HCT116 (cell line): ENCODE results near the gene HOXC6.

Experiments used
- CBX3 ChIP-seq: IDR thresholded peaks from 2 replicates; pipeline ENCODE4 v1.6.1; 2012; ENCODE audit warnings: low read depth
- EGR1 ChIP-seq: IDR thresholded peaks from 2 replicates; pipeline ENCODE4 v1.6.1; 2012; ENCODE audit warnings: low read depth
- EZH2 ChIP-seq: fragments of 200-600 bp; sonication (generic); IDR thresholded peaks from 2 replicates; pipeline ENCODE4 v1.6.1; 2017; ENCODE audit warnings: antibody characterized with exemption, mixed run types
- POLR2A ChIP-seq: IDR thresholded peaks from 2 replicates; pipeline ENCODE4 v1.7.0; 2011; ENCODE audit warnings: borderline replicate concordance; ENCODE audit not compliant: insufficient read depth, insufficient read length; ENCODE audit errors: extremely low read depth
- POLR2AphosphoS5 ChIP-seq: IDR thresholded peaks from 2 replicates; pipeline ENCODE4 v1.6.1; 2011; ENCODE audit warnings: mild to moderate bottlenecking, low read depth, low read length, moderate library complexity
- RAD21 ChIP-seq: IDR thresholded peaks from 2 replicates; pipeline ENCODE4 v1.6.1; 2012; ENCODE audit warnings: low read depth, mild to moderate bottlenecking
- SIN3A ChIP-seq: IDR thresholded peaks from 2 replicates; pipeline ENCODE4 v1.6.1; 2012; ENCODE audit warnings: low read depth
- SRF ChIP-seq: IDR thresholded peaks from 2 replicates; pipeline ENCODE4 v1.6.1; 2012; ENCODE audit warnings: low read depth
- YY1 ChIP-seq: IDR thresholded peaks from 2 replicates; pipeline ENCODE4 v1.6.1; 2011; ENCODE audit warnings: low read length, low read depth, moderate library complexity, mild to moderate bottlenecking; ENCODE audit not compliant: insufficient replicate concordance; ENCODE audit errors: extremely low read depth
- TF ChIP-seq, protein P1 (sequence below), 3 experiments: fragments of 200-600 bp in 1 of 3; sonication (generic) in 1 of 3; IDR thresholded peaks in 2 of 3; conservative IDR thresholded peaks in 1 of 3; 2 replicates each; pipeline ENCODE4 v1.5.1; 2012 to 2017; ENCODE audit warnings: low read depth in 2 of 3, low read length in 2 of 3, antibody characterized with exemption in 1 of 3, borderline replicate concordance in 1 of 3, control low read depth in 1 of 3, mild to moderate bottlenecking in 1 of 3, mixed read lengths in 1 of 3, mixed run types in 1 of 3, moderate library complexity in 1 of 3; ENCODE audit not compliant: insufficient read depth in 1 of 3
- TF ChIP-seq, protein P2 (sequence below): IDR thresholded peaks from 2 replicates; pipeline ENCODE4 v1.6.1; 2012
- TF ChIP-seq, protein P3 (sequence below): IDR thresholded peaks from 2 replicates; pipeline ENCODE4 v1.6.1; 2012
- TF ChIP-seq, protein P4 (sequence below): IDR thresholded peaks from 2 replicates; pipeline ENCODE4 v1.6.1; 2012; ENCODE audit warnings: low read depth

DNA sequence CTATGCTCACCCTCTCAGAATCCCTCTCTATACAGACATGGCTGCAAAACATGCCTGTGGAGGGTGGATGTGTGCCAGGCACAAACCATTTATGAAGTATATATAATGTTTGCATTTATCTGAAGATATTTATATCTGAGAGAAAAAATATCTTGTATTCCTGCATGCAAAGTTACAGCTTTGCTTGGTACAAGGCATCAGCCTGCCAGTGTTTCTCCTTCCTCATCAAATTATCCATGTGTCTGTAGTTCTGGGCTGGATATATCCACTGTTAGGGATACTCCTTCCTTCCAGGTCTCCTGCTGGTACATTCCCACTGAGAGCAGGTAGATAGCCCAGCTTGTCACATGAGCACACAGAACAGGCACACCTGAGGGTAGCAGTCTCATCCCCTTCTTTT, 37.4 kb downstream of the HOXC6 start:
- no peak for TF ChIP-seq POLR2A
- TF ChIP-seq, protein P1, sequence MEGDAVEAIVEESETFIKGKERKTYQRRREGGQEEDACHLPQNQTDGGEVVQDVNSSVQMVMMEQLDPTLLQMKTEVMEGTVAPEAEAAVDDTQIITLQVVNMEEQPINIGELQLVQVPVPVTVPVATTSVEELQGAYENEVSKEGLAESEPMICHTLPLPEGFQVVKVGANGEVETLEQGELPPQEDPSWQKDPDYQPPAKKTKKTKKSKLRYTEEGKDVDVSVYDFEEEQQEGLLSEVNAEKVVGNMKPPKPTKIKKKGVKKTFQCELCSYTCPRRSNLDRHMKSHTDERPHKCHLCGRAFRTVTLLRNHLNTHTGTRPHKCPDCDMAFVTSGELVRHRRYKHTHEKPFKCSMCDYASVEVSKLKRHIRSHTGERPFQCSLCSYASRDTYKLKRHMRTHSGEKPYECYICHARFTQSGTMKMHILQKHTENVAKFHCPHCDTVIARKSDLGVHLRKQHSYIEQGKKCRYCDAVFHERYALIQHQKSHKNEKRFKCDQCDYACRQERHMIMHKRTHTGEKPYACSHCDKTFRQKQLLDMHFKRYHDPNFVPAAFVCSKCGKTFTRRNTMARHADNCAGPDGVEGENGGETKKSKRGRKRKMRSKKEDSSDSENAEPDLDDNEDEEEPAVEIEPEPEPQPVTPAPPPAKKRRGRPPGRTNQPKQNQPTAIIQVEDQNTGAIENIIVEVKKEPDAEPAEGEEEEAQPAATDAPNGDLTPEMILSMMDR (IDR thresholded peaks at IDR 0.05 in 2 of 3, conservative IDR thresholded peaks at IDR 0.05 in 1 of 3; ENCODE audit: borderline replicate concordance in 1 of 3, insufficient read depth in 1 of 3, low read depth in 2 of 3, low read length in 2 of 3), result no peak
- TF ChIP-seq POLR2AphosphoS5, result no peak
- TF ChIP-seq EZH2, result no peak
- TF ChIP-seq CBX3, result no peak
- no peak for TF ChIP-seq SRF
- no peak for TF ChIP-seq YY1
- no peak for TF ChIP-seq SIN3A
- TF ChIP-seq, protein P2, sequence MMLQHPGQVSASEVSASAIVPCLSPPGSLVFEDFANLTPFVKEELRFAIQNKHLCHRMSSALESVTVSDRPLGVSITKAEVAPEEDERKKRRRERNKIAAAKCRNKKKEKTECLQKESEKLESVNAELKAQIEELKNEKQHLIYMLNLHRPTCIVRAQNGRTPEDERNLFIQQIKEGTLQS, result no peak
- TF ChIP-seq, protein P3, sequence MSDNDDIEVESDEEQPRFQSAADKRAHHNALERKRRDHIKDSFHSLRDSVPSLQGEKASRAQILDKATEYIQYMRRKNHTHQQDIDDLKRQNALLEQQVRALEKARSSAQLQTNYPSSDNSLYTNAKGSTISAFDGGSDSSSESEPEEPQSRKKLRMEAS, result no peak
- no peak for TF ChIP-seq RAD21
- no peak for TF ChIP-seq EGR1
- TF ChIP-seq, protein P4, sequence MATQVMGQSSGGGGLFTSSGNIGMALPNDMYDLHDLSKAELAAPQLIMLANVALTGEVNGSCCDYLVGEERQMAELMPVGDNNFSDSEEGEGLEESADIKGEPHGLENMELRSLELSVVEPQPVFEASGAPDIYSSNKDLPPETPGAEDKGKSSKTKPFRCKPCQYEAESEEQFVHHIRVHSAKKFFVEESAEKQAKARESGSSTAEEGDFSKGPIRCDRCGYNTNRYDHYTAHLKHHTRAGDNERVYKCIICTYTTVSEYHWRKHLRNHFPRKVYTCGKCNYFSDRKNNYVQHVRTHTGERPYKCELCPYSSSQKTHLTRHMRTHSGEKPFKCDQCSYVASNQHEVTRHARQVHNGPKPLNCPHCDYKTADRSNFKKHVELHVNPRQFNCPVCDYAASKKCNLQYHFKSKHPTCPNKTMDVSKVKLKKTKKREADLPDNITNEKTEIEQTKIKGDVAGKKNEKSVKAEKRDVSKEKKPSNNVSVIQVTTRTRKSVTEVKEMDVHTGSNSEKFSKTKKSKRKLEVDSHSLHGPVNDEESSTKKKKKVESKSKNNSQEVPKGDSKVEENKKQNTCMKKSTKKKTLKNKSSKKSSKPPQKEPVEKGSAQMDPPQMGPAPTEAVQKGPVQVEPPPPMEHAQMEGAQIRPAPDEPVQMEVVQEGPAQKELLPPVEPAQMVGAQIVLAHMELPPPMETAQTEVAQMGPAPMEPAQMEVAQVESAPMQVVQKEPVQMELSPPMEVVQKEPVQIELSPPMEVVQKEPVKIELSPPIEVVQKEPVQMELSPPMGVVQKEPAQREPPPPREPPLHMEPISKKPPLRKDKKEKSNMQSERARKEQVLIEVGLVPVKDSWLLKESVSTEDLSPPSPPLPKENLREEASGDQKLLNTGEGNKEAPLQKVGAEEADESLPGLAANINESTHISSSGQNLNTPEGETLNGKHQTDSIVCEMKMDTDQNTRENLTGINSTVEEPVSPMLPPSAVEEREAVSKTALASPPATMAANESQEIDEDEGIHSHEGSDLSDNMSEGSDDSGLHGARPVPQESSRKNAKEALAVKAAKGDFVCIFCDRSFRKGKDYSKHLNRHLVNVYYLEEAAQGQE, result no peak
